K562 (cell line): ENCODE results near the gene SOAT2. TPM values are rescaled to one million over a fixed set of nuclear protein-coding genes. Genes with fewer than 3 reads are reported as not detected.

ENCODE experiments used
- CEBPZ ChIP-seq: fragments of 150-350 bp; IDR thresholded peaks from 2 replicates; pipeline ENCODE4 v1.6.1; 2014; ENCODE audit warnings: low read depth, mild to moderate bottlenecking, low read length, borderline replicate concordance
- ESRRA ChIP-seq: fragments of 450-650 bp; IDR thresholded peaks from 2 replicates; pipeline ENCODE4 v1.6.1; 2014; ENCODE audit warnings: low read depth, mild to moderate bottlenecking, moderate library complexity, borderline replicate concordance
- FOXO4 ChIP-seq: fragments of 450-650 bp; formaldehyde crosslinking; IDR thresholded peaks from 2 replicates; pipeline ENCODE4 v1.4.0; 2020; ENCODE audit warnings: mild to moderate bottlenecking, moderate library complexity
- JUND ChIP-seq, 2 experiments: IDR thresholded peaks; 2 replicates in 1 of 2; 3 replicates in 1 of 2; pipeline ENCODE4 v1.6.1; 2011; ENCODE audit warnings: borderline replicate concordance in 2 of 2, low read depth in 2 of 2, low read length in 2 of 2, improper control_type of control experiment in 1 of 2, missing biosample characterization in 1 of 2, missing genetic modification characterization in 1 of 2, missing genetic modification reagents in 1 of 2
- MBD2 ChIP-seq: sonication (generic); IDR thresholded peaks from 2 replicates; pipeline ENCODE4 v1.6.1; 2016; ENCODE audit warnings: low read depth, borderline replicate concordance
- MIER1 ChIP-seq: fragments of 450-650 bp; IDR thresholded peaks from 2 replicates; pipeline ENCODE4 v1.6.1; 2016; ENCODE audit warnings: antibody characterized with exemption, mild to moderate bottlenecking, low read depth
- MNT ChIP-seq, 2 experiments: fragments of 450-650 bp; conservative IDR thresholded peaks; 2 replicates each; pipeline ENCODE4 v1.6.1; 2017; ENCODE audit warnings: mild to moderate bottlenecking in 2 of 2, moderate library complexity in 2 of 2
- TSHZ1 ChIP-seq: fragments of 250-450 bp; sonication (Bioruptor Pico); IDR thresholded peaks from 2 replicates; pipeline ENCODE4 v1.4.0; 2020; ENCODE audit warnings: mild to moderate bottlenecking, moderate library complexity
- VEZF1 ChIP-seq: fragments of 200-800 bp; sonication (Bioruptor generic); IDR thresholded peaks from 2 replicates; pipeline ENCODE4 v1.6.1; 2017; ENCODE audit warnings: missing genetic modification characterization, missing compliant biosample characterization
- ZNF263 ChIP-seq: sonication (generic); formaldehyde crosslinking; IDR thresholded peaks from 2 replicates; pipeline ENCODE4 v1.8.0; 2022; ENCODE audit warnings: mild to moderate bottlenecking, missing genetic modification reagents, borderline replicate concordance
- ZNF584 ChIP-seq: fragments of 200-800 bp; sonication (Bioruptor generic); IDR thresholded peaks from 2 replicates; pipeline ENCODE4 v1.6.1; 2016; ENCODE audit warnings: low read depth, mild to moderate bottlenecking, missing genetic modification characterization, missing compliant biosample characterization
- polyA plus RNA-seq, 8 experiments: library from polyadenylated mRNA; depleted of rRNA in 4 of 8; stranded (reverse) in 5 of 8; unstranded in 3 of 8; fragments of >200 nt; fragmentation: Nextera tagmentation in 2 of 8; fragmentation: Illumina TruSeq in 1 of 8; extraction: Ambion mirVana in 2 of 8; extraction: Trizol in 1 of 8; gene quantifications; 2 replicates each; pipeline versions ENCODE4 v1.2.1 to v1.2.3, GENCODE V29; 2011 to 2014; ENCODE audit warnings: inconsistent platforms in 1 of 8, missing spikeins in 1 of 8
- total RNA-seq, 7 experiments: library from RNA; depleted of rRNA in 6 of 7; stranded (reverse); fragments of >200 nt in 6 of 7; fragmentation: Illumina TruSeq in 2 of 7; extraction: Trizol in 2 of 7; gene quantifications; 2 replicates each; pipeline versions ENCODE4 v1.2.1 to v1.2.3, GENCODE V29; 2011 to 2021; ENCODE audit warnings: low replicate concordance in 1 of 7

SOAT2 gene
- total and polyA plus RNA-seq, 9 of the 15 experiments (the other 6 are each of a cell fraction or from before 2014, with no cell fraction given), result 0.04 TPM; not detected in 8

- TF ChIP-seq MIER1 (no peak), VEZF1 (CRISPR knock-in tag) (peak; percentile 91), ESRRA (peak; percentile 39; the same call in 1 of the 2 replicates), MNT (conservative IDR thresholded peaks at IDR 0.05) (peak in 1 of 2 experiments; percentile 63; a peak in 2 of 4 replicates), CEBPZ (peak; percentile 49; the same call in 1 of the 2 replicates), FOXO4 (CRISPR knock-in tag) (0 out of 2 replicates have a peak, but pooled peaks have one; percentile 23), MBD2 (peak; percentile 99), ZNF584 (CRISPR knock-in tag) (no peak), JUND (IDR thresholded peaks at IDR 0.05; ENCODE audit: borderline replicate concordance, low read depth, low read length) (0 out of 2 replicates have a peak, but pooled peaks have one; percentile 25), JUND (tag; IDR thresholded peaks at IDR 0.05; ENCODE audit: borderline replicate concordance, low read depth, low read length) (no peak), TSHZ1 (no peak), ZNF263 (CRISPR knock-in tag) (no peak)
These were observed 23.8 kb upstream of the SOAT2 start, which contains the start of gene SPRYD3 (continued) for GRCh38 chr12:53079226-53080117.
